GM19468 (cell line): ENCODE measurements around the gene SCFD2.

Source experiments
- ATAC-seq: cut with Tn5 transposase; IDR thresholded peaks from one replicate; pipeline ENCODE4 v1.9.1; 2021; ENCODE audit warnings: mild to moderate bottlenecking, moderate library complexity, moderate number of reproducible peaks; ENCODE audit not compliant: unreplicated experiment; ENCODE audit errors: extremely low read depth

SCFD2 gene

DNA sequence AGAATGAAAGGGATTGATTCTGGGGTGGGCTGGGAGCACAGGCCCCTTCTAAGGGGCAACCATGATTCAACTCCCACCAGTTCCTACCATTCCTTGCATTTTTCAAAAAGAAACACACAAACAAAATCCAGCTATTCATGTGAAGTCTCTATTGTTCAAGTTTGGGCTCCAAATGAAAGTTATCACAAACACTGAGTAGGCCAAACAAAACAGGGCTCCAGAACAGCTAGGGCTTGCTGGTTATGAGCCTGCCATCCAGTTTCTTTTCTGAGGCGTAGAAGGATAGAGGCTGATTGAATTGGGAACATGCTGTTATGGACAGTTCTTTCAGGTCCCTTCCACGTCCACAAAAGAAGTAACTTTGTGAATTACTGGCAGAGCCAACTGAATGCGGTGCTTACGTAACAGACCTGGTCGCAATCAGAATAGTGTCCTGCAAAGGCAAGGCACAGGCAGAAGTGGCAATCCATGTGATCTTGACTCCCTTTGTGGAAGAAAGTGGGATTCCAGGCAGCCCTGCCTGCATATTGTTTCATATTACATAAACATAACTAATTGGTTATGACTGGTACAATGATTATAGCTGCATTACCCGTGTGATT lies 244.5 kb downstream of the SCFD2 start:
- ATAC-seq: no peak

DNA sequence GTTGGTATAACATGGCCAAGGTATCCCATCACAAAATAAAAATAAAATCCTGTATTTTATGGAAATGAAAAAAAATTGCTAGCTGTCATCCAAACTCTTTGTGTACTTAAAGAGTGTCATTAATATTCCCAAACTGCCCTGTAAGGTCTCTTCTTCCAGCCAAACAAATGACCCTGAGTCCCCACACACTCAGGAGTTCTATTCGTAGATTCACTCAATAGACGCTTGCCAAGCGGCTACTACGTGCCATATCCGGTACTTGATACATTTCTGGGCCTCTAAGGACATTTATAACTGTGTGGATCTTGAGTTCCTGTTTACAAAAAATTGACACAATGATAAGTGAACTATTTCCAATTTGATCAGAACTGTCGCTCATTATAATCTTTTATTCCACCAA lies 245.1 kb downstream of the SCFD2 start:
- ATAC-seq: no peak

DNA sequence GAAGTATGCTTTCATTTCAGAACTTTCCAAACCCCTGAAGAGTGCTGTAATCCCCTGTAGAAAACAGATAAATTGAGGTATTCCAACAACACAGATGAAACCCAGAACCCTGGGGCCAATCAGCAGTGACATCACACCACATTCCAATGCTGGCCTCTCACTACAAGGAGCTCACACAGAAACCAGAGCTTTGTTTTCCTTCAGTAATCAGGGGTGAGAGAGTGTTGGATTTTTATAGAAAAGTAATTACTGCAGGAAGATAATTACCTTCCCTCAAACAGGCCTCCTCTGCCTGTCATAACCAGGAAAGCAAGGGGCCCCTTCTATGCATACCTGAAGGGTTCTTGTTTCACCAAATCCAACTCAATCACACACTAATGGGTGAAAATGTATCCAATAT lies 246.2 kb downstream of the SCFD2 start:
- no peak for ATAC-seq

DNA sequence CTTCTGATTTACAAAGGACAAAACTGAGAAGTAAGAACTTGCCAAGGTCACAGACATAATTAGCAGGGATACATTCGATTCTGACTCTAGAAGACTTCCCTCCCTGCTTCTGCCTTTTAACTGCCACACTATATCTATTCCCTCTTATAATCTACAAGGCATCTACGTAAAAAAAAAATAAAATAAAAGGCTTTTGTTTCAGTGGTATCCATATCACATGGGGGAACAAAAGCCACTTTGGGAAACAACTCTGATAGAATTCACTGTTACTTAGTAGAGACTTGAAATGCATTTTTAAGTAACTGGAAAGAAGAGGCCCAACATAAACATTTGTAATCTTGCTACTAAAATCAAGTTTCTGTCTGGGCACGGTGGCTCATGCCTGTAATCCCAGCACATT lies 247.2 kb downstream of the SCFD2 start:
- no peak for ATAC-seq

DNA sequence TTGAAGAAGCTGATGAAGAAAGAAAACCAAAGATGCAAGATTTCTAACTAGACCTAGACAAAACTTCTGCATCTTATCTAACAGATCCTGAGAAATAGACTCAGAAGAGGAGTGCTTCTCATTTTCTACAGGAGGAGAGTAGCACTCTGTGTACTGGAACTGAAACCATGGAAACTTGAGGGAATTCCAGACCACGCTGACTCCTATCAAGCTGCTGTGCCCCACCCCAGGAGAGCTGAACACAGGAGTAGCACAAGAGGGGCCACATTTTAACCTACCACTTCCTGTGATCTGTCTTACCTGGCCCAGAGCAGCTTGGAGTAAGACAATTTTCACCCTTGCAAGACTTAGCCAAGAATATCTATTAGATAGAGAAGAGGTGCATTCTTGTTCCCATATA lies 248.9 kb downstream of the SCFD2 start:
- no peak for ATAC-seq

DNA sequence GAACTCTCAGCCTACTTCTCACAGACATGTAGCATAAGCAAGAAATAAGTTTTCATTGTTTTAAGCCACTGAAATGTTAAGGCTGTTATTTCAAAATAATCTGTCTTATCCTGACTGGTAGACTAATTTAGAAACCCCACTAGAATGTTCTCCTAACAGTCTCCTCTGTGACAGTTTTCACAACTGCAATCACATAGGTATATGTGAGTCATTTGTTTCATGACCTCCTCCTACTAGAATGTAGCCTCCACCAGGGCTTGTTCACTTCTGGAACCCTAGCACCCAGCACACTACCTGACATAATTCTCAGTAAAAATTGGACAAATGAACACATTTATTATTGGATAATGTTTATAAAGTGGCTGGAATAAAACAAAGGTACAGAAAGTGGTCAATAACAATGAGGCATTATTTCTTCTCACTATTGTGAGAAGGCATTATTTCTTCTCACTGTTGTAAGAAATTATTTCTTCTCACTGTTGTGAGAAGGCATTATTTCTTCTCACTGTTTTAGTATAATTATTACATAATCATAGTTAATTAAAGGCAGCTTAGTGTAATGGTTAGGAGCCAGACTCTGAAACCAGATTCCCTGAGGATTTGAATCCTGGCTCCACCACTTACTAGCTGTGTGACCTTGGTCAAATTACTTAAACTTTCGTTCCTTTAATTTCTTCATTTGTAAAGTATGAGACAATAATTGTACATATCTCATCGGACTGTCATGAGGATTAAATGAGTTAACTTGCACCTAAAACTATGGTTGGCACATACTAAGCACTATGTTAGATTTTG lies 252.2 kb downstream of the SCFD2 start:
- ATAC-seq: no peak

DNA sequence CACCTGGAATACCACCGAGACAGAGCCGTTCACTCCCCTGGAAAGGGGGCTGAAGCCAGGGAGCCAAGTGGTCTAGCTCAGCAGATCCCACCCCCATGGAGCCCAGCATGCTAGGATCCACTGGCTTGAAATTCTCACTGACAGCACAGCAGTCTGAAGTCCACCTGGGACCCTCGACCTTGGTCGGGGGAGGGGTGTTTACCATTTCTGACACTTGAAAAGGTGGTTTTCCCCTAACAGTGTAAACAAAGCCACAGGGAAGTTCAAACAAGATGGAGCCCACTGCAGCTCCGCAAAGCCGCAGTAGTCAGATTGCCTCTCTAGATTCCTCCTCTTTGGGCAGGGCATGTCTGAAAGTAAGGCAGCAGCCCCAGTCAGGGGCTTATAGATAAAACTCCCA lies 260.5 kb downstream of the SCFD2 start:
- no peak for ATAC-seq

DNA sequence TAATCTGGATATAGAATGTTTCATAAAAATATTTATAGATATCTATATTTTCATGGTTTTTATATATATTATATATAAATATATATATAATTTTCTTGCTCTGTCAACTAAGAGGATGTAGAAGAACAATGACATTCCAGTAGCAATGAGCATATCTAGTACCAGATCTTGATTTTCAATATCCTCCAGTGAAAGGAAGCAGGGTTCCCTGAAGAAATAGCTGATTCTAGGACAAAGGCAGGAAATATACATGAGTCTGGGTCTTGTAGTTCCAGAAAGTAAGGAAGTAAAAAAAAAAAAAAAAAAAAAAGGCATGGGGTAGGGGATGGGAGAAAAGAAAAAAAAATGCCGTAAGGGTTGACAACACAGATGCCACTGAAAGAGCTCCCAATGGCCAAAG lies 262.4 kb downstream of the SCFD2 start:
- ATAC-seq: no peak

DNA sequence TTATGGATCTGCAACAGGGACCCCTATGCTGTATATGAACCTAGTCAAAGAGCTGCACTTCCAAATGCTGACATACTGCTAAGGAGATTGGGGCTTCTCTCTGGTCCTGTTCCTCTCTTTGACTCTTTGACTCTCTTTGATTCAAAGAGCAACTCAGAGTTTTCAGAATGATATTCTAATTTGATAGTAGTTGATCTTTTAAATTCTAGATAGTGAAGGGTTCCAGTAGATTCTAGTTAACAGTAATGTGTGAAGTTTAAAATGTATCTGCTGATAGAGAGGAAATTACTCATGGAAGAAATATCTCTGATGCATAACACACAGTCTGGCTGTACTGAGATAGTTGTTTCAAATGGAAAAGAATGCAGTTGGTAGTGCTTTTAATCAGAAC lies 264.7 kb downstream of the SCFD2 start:
- no peak for ATAC-seq

DNA sequence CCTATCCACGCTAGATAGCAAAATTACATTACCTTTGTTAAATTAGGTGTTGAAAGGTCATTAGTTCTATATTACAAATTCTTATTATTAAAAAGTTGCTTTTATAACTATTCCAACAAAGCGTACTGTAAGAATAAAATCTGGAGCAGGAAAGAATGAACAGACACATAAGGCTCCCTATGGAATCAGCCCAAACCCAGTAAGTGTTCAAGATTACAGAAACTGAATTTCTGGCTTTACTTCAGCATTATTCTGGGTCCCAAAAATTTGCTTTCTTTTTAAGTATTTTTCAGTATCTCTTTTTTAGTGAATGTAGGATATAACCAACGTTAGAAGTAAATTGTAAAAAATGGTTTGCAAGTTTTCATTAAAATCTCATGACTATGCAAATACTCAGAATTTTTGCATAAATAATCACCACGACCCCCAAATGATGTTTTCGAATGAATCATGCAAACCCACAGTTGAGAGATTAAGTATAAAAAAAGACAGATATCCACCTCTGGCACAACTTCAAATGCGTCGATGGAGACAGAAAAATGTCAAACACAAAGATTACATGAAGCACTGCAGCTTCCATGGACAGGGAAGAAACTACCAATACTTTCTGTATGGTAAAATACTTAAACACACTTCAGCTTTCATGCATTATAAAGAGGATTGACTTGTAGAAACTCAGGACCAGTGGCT lies 265.2 kb downstream of the SCFD2 start:
- ATAC-seq: no peak

DNA sequence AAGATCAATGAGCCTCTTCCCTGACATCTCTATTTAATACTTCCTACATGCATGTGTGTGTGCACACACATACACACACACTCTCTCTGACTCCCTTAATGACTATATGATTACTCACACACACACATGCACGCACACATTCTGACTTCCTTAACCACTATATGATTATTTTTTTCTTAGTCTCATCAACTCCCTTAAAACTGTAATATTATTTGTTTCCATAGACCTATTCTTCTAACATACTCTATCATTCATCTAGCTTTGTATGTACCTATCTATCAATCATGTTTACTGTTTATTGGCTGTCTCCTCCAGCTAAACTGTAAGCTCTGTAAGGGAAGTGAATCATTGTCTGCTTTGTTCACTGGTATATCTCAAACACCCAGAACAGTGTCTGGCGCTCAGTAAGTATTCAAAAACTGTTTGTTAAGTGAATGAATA lies 267.2 kb downstream of the SCFD2 start:
- ATAC-seq: no peak

DNA sequence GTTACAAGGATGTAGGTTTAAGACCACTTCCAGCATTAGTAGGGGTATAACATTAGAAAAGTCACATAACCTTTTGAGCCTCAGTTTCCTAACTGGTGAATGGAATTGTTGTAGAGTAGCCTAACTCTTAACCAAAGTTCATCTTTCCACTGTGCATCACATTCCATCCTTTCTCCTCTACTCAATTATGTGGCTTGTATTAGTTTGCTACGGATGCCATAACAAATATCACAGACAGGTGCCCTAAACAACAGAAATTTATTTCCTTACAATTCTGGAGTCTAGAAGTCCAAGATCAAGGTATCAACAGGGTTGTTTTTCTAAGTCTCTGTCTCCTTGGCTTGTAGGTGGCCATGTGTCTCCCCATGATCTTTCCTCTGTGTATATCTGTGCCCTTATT lies 271.8 kb downstream of the SCFD2 start:
- ATAC-seq: no peak

DNA sequence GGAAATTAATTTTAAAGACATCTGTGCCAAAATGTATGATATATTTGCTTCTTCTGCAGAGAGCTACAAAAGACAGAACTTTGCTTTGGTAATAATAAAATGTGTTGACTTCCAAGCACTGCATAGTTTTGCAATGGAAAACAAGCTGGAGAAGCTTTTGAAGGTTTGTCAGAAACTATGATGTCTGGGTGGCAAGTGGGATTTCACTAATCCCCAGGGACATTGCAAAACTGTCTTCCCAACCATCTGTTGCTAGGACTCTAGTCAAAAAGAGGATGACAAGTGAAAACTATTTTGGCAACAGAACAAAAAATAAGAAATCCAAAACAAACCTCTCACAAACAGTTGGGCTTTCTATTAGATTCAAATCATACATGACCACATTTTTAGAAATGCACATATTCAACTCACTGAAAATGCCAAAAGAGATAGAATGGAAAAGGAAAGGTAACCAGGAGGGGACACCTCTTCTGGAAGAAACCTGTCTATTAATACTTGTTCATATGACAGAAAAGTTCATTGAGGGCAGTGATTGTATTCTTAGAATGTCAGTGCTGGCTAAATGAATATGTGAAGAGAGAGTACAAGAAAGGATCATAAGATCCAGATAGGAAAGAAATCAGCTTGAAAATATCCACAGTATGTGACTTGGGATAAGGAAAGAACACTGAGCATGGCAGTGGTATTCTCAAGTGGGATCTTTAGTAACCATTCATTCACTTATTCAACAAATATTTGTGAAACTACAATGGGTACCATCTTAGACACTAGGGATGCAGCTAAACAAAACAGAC lies 275.7 kb downstream of the SCFD2 start:
- ATAC-seq: no peak

DNA sequence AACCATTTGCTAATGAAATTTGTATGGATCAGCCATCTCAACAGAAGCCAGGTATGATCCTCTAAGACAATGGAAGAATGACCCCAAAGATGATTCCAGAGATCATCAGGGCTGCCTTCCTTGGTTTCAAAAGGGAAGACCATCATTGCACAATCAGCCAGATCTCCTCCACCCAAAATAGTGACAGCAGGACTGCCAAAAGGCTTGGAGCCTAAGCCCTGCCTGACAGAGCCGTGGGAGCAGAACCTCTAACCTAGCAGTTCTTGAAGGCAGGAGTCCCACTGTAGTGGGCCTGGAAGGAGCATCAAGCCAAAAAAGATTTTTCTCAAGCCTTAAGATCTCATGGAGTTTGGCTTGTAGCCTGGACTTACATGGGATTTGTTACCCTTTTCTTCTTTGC lies 277.7 kb downstream of the SCFD2 start:
- ATAC-seq: no peak

DNA sequence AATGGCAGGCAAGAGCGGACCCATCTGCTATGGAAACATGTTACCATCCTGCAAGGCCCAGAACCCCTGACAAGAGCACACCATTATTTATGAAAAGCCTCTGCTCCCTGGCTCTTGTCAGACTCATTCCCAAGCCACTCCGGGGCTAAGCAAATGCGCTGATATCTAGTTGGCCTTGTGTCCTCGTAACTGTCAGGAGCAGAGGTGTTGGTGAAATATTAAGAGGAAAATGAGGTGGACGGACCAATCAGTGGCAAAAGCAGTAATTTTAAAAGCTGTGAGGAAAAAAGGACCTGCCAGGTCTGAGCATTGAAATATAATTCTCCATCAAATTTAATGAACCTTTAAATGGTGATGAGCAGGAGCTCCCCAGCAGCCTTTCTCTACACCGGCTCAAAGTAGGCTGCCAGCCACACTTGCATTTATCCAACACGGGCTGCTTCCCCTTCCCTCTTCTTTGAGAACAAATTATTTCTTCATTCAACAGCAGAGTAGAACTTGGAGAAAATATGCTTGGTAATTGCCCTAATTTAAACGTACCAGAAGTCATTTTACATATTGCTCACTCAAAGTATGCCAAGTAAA lies 289.4 kb downstream of the SCFD2 start:
- ATAC-seq: no peak

DNA sequence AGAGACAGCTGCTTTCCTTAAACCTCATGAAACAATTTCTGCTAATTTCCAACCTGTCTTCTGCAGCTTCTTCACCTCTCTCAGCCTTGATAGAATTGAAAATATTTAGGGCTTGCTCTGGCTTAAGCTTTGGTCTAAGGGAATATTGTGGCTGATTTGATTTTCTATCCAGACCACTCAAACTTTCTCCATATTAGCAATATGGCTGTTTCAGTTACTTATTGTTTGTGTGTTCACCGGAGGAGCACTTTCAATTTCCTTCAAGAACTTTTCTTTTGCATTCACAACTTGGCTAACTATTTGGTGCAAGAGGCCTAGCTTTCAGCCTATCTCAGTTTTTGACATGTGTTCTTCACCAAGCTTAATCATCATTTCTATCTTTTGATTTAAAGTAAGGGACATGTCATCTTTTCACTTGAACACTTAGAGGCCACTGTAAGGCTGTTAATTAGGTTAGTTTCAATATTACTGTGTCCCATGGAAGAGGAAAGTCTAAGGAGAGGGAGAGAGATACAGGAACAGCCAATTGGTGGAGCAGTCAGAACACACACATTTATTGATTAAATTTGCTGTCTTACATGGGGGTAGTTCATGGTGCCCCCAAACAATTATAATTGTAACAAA lies 290.6 kb downstream of the SCFD2 start:
- ATAC-seq: no peak

DNA sequence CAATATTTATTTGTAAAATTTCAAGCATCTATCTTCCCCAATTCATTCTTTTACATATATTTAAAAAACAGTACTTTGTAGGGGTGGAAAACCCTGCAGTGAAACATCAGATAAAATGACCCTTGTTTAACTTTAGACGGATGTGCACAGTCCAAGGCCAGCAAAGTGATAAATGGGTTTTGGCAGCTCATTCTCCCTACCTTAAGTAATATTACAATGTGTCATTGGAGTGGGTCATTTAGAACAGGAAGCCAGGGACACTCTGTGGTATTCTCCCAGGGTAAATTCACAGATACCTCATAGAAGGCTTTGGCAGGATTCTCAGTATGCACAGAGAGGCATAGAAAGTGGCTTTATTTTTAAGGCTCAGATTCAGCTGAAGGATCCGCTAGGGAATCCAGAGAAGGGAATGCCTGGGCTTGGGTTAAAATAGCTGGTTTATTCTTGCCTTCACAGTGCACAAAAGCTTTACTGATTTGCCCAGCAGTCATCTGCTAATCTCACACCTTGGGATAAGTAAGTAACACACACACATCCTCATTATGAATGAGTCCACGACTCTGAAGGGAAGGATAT lies 297.0 kb downstream of the SCFD2 start:
- ATAC-seq: no peak

DNA sequence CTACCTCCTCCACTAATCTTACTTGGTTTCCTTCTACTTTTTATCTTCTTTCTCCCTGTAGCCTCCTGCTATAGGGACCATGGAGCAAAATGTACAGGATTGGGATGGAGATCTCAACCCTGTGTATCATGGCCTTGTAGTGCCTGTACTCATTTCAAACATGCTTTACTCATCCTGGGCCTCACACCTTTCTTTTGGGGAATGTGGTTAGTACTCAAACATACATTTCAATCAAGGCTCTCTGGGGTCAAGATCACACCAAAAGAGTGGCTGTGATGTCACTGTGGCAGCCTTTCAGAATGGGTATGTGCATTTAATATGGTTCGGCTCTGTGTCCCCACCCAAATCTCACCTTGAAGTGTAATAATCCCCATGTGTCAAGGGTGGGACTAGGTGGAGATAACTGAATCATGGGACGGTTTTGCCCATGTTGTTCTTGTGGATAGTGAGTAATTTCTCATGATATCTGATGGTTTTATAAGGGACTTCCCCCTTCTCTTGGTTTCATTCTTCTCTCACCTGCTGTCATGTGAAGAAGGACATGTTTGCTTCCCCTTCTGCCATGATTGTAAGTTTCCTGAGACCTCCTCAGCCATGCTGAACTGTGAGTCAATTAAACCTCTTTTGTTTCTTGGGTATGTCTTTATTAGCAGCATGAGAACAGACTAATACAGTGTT lies 298.6 kb downstream of the SCFD2 start:
- no peak for ATAC-seq

DNA sequence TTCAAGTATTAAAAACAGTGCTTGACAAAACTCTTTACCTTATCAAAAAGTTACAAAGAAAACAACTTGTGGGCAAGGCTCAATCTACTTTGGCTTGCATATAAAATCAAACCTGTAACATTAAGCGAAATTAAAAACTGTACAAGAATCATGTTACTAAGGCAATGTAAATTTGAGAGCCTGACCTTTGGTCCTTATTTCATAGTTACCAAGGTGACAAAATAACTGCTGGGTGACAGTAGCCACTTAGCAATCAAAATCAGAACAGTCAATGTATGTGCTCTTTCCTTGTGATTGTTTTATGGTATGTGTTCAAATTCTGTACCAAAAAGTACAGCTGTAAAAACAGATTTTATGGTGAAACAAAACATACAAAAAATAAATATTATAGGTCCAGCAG lies 299.7 kb downstream of the SCFD2 start:
- no peak for ATAC-seq
